MCF 10A (cell line): ENCODE data around the gene CNST. TPM values are rescaled to one million over a fixed set of nuclear protein-coding genes. Genes with fewer than 3 reads are reported as not detected.

Experiments
- BruUV-seq: library from RNA; stranded (reverse); fragments of 400-500 nt; replicated peaks from 2 replicates; lab custom pipeline; 2021; lab: Mats Ljungman, UMichigan
- CTCF ChIA-PET: fragments of 300-600 bp; sonication (Branson Sonifier 250); formaldehyde crosslinking; extraction: SDS; loops from one replicate; lab custom pipeline; 2021; ENCODE audit warnings: antibody characterized with exemption, inconsistent platforms; lab: Yijun Ruan, JAX
- POLR2A ChIA-PET: fragments of 300-600, 350-650 bp; sonication (Branson Sonifier 250); formaldehyde crosslinking; extraction: SDS; loops from one replicate; lab custom pipeline; 2020; ENCODE audit warnings: antibody characterized with exemption, inconsistent platforms; lab: Yijun Ruan, JAX
- DNase-seq: peaks from one replicate; pipeline ENCODE4 v3.0.0-alpha.2; 2018; ENCODE audit not compliant: unreplicated experiment
- H3K27ac Mint-ChIP-seq: one replicate; pipeline ENCODE4 v1.8.0; 2022; ENCODE audit warnings: mild to moderate bottlenecking, low read depth, mixed read lengths; ENCODE audit not compliant: unreplicated experiment
- H3K27me3 Mint-ChIP-seq: one replicate; pipeline ENCODE4 v1.8.0; 2022; ENCODE audit warnings: mixed read lengths; ENCODE audit not compliant: insufficient read depth, unreplicated experiment
- H3K36me3 Mint-ChIP-seq: one replicate; pipeline ENCODE4 v1.8.0; 2022; ENCODE audit warnings: mild to moderate bottlenecking, moderate library complexity, mixed read lengths; ENCODE audit not compliant: insufficient read depth, unreplicated experiment
- H3K4me1 Mint-ChIP-seq: one replicate; pipeline ENCODE4 v1.8.0; 2022; ENCODE audit warnings: mixed read lengths; ENCODE audit not compliant: insufficient read depth, unreplicated experiment
- H3K4me3 Mint-ChIP-seq: one replicate; pipeline ENCODE4 v1.8.0; 2022; ENCODE audit warnings: mild to moderate bottlenecking, moderate library complexity, mixed read lengths; ENCODE audit not compliant: unreplicated experiment
- H3K9me3 Mint-ChIP-seq: one replicate; pipeline ENCODE4 v1.8.0; 2022; ENCODE audit warnings: mixed read lengths; ENCODE audit not compliant: unreplicated experiment
- CTCF ChIP-seq: fragments of 200-600 bp; IDR thresholded peaks from one replicate; pipeline ENCODE4 v1.8.0; 2022; ENCODE audit warnings: antibody characterized with exemption, mild to moderate bottlenecking; ENCODE audit not compliant: unreplicated experiment
- intact Hi-C: fragments of 100-400 bp; cut with micrococcal nuclease; formaldehyde crosslinking; loops from 2 replicates; pipeline ENCODE4 v1.14.1; 2022
- total RNA-seq: library from RNA; stranded (reverse); gene quantifications from 2 replicates; pipeline ENCODE4 v1.2.3, GENCODE V29; 2022

CNST gene
- total RNA-seq, 1 experiment from 2014 or later, result 48.3 TPM

- Mint-ChIP-seq H3K27me3 (no peaks in the 10 kb centered on the region), H3K9me3 (peaks cover 20% of the 10 kb centered on the region), H3K27ac (no peak overlapping the region), H3K4me3 (no peak overlapping the region), H3K4me1 (no peaks in the 10 kb centered on the region), H3K36me3 (no peaks in the 10 kb centered on the region)
- POLR2A ChIA-PET, result no interaction called here
- no peak for TF ChIP-seq CTCF
- no TSS peak for BruUV-seq
- DNase-seq, result no peak
- intact Hi-C loops, result no loop called here
- CTCF ChIA-PET, result interaction anchor here (0.9 to 1.3 kb wide), 2 partner anchors 27 to 46 kb away, joined by 3 to 4 read pairs; no protein-coding TSS in a partner anchor
Observed at GRCh38 chr1:246519514-246519913, 46.7 kb upstream of the CNST start.

GRCh38 chr1:246526380-246526779, 39.9 kb upstream of the CNST start:
- intact Hi-C loops, result no loop called here
- DNase-seq, result no peak
- Mint-ChIP-seq H3K4me1 (peaks cover 17% of the 10 kb centered on the region), H3K27me3 (no peaks in the 10 kb centered on the region), H3K36me3 (peaks cover 5% of the 10 kb centered on the region), H3K4me3 (no peak overlapping the region), H3K27ac (no peak overlapping the region), H3K9me3 (peaks cover 4% of the 10 kb centered on the region)
- CTCF ChIA-PET, result interaction anchor here (0.6 to 1.8 kb wide), 5 partner anchors 11 to 1366 kb away, joined by 3 to 6 read pairs (median 3); partner anchors contain the start of gene SMYD3
- no TSS peak for BruUV-seq
- no peak for TF ChIP-seq CTCF
- POLR2A ChIA-PET, result no interaction called here

- no peak overlapping the region for H3K27ac Mint-ChIP-seq
- no TSS peak for BruUV-seq
Observed at GRCh38 chr1:246526915-246527314, 39.3 kb upstream of the CNST start.

More at GRCh38 chr1:246526915-246527314, 39.3 kb upstream of the CNST start:
- ChIA-PET CTCF (interaction anchor here (0.6 to 1.8 kb wide), 7 partner anchors 11 to 1367 kb away, joined by 3 to 6 read pairs (median 4); partner anchors contain the start of gene SMYD3), POLR2A (no interaction called here)
- TF ChIP-seq CTCF, result no peak
- Mint-ChIP-seq H3K27me3 (no peaks in the 10 kb centered on the region), H3K36me3 (peaks cover 5% of the 10 kb centered on the region), H3K4me3 (no peak overlapping the region), H3K9me3 (peaks cover 9% of the 10 kb centered on the region), H3K4me1 (peaks cover 17% of the 10 kb centered on the region)
- DNase-seq, result no peak
- intact Hi-C loops, result no loop called here
